Ectodermal cell (in vitro differentiated cells): Measurements from ENCODE around the gene POLR2J.
"Not testable (repeated sequence)": the region's sequence is repeated elsewhere in the genome, so short reads cannot be mapped to it uniquely, and the experiment has no call there.

Experiments used
- H3K27ac ChIP-seq: 2 replicates; pipeline ENCODE4 v1.7.0; 2013; ENCODE audit warnings: mild to moderate bottlenecking, low read depth, low read length; ENCODE audit not compliant: insufficient read depth, poor library complexity, severe bottlenecking
- H3K27me3 ChIP-seq: 2 replicates; pipeline ENCODE4 v1.7.0; 2013; ENCODE audit warnings: mild to moderate bottlenecking, low read length; ENCODE audit not compliant: insufficient read depth, control insufficient read depth, poor library complexity, severe bottlenecking
- H3K36me3 ChIP-seq: one replicate; pipeline ENCODE4 v1.7.0; 2013; ENCODE audit warnings: low read length; ENCODE audit not compliant: control insufficient read depth, insufficient read depth
- H3K4me1 ChIP-seq: one replicate; pipeline ENCODE4 v1.7.0; 2013; ENCODE audit warnings: low read length; ENCODE audit not compliant: control insufficient read depth, insufficient read depth
- H3K4me3 ChIP-seq: 2 replicates; pipeline ENCODE4 v1.7.0; 2013; ENCODE audit warnings: low read depth, low read length, control low read depth; ENCODE audit not compliant: insufficient read depth
- H3K9me3 ChIP-seq: 2 replicates; pipeline ENCODE4 v1.7.0; 2013; ENCODE audit warnings: mild to moderate bottlenecking, low read length, moderate library complexity; ENCODE audit not compliant: control insufficient read depth
- WGBS, 2 experiments: methylation state at CpG; one replicate each; pipeline ENCODE4 v1.1.7; 2013; ENCODE audit warnings: missing lambda C conversion rate in 2 of 2; 5-methylcytosine and 5-hydroxymethylcytosine counted together

POLR2J gene

GRCh38 chr7:102512642-102513221, 34.0 kb upstream of the POLR2J start:
- H3K27me3 ChIP-seq, H3K4me1 ChIP-seq, H3K4me3 ChIP-seq, H3K36me3 ChIP-seq, H3K9me3 ChIP-seq: not testable (repeated sequence)
- peak overlapping the region; percentile 36 for H3K27ac ChIP-seq
- WGBS, 2 experiments = 0 to 19% methylated on average over 1 to 2 of the region's 5 CpGs

DNA sequence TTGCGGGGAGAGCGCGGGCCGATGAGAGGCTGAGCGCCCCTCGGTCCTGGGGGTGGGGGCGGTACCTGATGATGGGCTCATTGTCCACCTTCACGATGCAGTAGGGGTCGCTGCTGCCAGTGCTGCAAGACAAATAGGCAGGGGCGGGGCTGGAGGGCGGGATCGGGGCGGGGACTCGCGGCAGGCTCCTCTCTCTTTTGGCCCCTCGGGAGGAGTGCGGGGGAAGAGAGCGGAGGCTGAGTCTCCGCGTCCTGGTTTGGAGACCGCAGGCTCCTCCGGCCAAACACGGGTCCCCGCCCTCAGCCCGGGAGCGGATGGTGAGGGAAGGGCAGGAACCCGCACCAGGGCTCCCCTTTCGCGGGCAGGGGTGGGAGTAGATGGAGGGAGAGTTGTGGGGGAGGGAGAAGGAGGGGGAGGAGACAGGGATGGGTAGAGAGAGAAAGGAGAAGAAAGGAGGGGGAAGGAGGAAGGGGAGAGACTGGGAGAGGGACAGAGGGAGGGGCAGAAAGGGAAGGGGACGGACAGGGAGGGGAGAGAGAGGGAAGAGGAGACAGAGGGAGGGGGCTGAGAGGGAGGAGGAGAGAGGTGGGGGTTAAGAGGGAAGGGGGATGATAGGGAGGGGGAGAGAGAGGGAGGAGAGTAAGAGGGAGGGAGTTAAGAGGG, 33.3 kb upstream of the POLR2J start:
- H3K27me3 ChIP-seq, H3K4me3 ChIP-seq, H3K27ac ChIP-seq, H3K4me1 ChIP-seq, H3K9me3 ChIP-seq, H3K36me3 ChIP-seq: not testable (repeated sequence)
- WGBS, 2 experiments = no CpG with 5 or more reads among the region's 30 CpGs

DNA sequence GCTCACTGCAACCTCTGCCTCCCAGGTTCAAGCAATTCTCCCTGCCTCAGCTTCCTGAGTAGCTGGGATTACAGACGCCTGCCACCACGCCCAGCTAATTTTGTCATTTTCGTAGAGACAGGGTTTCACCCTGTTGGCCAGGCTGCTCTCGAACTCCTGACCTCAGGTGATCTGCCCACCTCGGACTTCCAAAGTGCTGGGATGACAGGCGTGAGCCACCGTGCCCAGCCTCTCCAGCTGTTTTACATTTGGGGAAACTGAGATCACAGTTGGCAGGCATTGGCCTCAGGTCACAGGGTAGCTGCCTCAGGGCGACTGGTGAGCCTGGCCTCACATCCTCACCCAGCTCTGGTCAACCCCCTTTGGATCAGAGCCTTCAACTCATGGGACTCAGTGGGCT, 31.9 kb upstream of the POLR2J start:
- H3K4me1 ChIP-seq, H3K4me3 ChIP-seq, H3K36me3 ChIP-seq, H3K27ac ChIP-seq, H3K9me3 ChIP-seq, H3K27me3 ChIP-seq: not testable (repeated sequence)
- WGBS, 2 experiments = 78 to 96% methylated on average over 4 to 5 of the region's 8 CpGs

DNA sequence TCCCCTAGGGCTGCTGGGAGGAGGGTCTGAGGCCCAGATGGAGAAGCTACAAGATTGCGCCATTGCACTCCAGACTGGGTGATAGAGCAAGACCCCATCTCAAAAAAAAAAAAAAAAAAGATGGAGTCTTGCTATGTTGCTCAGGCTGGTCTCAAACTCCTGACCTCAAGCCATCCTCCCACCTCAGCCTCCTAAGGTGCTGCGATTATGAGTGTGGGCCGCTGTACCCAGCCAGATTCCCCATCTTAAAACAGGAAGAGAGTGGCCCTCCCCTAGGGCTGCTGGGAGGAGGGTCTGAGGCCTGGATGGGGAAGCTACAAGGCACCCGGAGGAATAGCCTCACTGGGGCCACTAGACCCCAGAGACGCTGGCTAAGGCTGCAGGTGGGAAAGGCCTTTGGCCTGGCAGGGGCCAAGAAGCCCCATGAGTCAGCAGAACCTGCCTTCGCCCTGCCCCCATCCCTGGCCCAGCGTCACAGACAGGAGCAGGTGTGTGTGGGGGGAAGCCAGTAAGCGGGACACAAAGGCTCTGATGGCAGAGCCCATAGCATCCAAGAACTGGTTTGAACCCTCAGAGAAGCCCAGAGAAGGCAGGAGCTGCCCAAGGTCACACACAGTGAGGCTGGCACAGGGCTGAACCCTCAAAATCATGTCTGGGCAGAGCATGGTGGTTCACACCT, 28.8 kb upstream of the POLR2J start:
- H3K27me3 ChIP-seq, H3K4me1 ChIP-seq, H3K36me3 ChIP-seq, H3K27ac ChIP-seq, H3K9me3 ChIP-seq, H3K4me3 ChIP-seq: not testable (repeated sequence)
- 87% methylated on average over 2 of the region's 8 CpGs; no CpG with 5 or more reads in 1 of the 2 experiments for WGBS, 2 experiments

DNA sequence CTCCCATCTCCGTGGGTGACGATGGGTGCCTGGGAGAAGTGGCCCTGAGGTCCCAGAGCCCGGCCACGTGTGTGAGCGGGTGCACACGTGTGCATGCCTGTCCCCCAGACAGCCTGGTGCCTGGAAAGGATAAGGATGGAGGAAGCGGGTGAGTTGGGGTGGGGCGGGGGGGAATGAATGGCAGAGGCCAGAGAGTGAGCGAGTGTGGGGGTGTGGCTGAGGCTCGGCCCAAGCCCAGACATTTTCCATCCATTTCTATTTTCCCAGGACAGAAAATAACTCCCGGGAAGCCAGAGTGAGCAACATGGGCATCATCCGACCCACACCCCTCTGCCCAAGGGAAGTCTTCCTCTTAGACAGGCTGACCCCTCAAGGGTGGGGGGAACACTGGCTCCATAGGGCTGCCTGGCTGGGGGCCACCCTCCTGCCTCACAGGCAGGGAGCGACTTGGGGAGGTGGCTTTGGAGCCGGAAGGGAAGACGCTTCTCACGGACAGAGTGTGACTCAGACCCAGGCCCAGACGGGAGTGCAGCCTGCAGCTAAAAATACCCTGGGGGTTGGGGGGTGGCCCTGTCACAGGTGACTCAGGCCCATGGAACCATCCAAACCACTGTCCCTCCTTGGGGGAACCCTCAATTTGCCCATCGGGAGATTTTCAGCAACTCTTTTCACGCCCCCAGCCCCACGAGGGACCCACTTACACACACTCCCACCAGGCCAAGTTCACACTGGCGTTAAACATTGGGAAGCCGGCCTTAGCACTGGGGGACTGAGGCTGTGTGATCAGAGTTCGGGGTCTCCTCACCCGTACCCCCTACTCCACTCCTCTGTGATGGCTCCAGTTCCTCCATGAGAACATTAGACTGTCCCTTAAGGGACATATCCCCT, 26.8 kb upstream of the POLR2J start:
- not testable (repeated sequence) for H3K4me1 ChIP-seq, H3K4me3 ChIP-seq, H3K27ac ChIP-seq, H3K36me3 ChIP-seq, H3K9me3 ChIP-seq, H3K27me3 ChIP-seq
- 88 to 90% methylated on average over 3 of the region's 24 CpGs for WGBS, 2 experiments

DNA sequence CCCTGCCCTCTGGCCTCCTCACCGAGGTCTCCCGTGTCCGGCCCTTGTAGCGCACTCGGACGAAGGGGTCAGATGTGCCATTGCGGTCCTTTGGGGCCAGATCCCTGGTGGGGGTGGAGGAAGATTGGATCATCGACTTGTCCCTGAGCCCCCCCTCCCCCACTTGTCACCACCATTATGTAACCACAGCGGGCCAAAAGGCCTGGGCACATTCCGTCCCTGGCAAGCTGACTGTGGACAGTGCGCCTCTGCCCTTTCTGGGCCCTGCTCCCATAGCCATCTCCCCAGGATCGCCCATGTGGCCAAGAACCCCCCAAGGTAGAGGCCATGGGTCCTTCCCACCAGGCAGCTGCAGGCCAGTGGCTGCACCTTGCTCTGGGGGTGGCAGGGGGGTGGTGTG, 24.4 kb upstream of the POLR2J start:
- whole genome bisulfite sequencing, 2 experiments = no CpG with 5 or more reads among the region's 12 CpGs
- H3K4me1 ChIP-seq, H3K36me3 ChIP-seq, H3K27me3 ChIP-seq, H3K9me3 ChIP-seq, H3K4me3 ChIP-seq, H3K27ac ChIP-seq: not testable (repeated sequence)

DNA sequence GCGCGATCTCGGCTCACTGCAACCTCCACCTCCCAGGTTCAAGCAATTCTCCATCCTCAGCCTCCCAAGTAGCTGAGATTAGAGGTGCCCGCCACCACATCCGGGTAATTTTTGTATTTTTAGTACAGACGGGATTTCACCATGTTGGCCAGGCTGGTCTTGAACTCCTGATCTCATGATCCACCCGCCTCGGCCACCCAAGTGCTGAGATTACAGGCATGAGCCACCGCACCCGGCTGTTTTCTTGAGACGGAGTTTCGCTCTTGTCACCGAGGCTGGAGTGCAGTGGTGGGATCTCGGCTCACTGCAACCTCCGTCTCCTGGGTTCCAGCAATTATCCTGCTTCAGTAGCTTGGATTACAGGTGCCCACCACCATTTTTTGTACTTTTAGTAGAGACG, 19.6 kb upstream of the POLR2J start:
- H3K4me1 ChIP-seq, H3K9me3 ChIP-seq, H3K27me3 ChIP-seq, H3K36me3 ChIP-seq, H3K27ac ChIP-seq, H3K4me3 ChIP-seq: not testable (repeated sequence)
- WGBS, 2 experiments = 95 to 96% methylated on average over 5 to 6 of the region's 16 CpGs

- not testable (repeated sequence) for H3K9me3 ChIP-seq, H3K27me3 ChIP-seq, H3K4me3 ChIP-seq, H3K36me3 ChIP-seq, H3K27ac ChIP-seq, H3K4me1 ChIP-seq
- WGBS, 2 experiments = 67 to 71% methylated on average over 1 of the region's 5 CpGs
These were observed 18.6 kb upstream of the POLR2J start for GRCh38 chr7:102497308-102497707.

GRCh38 chr7:102496861-102497260, 18.1 kb upstream of the POLR2J start:
- H3K9me3 ChIP-seq, H3K4me1 ChIP-seq, H3K27ac ChIP-seq, H3K36me3 ChIP-seq, H3K27me3 ChIP-seq, H3K4me3 ChIP-seq: not testable (repeated sequence)
- 88 to 90% methylated on average over 2 of the region's 10 CpGs for WGBS, 2 experiments

DNA sequence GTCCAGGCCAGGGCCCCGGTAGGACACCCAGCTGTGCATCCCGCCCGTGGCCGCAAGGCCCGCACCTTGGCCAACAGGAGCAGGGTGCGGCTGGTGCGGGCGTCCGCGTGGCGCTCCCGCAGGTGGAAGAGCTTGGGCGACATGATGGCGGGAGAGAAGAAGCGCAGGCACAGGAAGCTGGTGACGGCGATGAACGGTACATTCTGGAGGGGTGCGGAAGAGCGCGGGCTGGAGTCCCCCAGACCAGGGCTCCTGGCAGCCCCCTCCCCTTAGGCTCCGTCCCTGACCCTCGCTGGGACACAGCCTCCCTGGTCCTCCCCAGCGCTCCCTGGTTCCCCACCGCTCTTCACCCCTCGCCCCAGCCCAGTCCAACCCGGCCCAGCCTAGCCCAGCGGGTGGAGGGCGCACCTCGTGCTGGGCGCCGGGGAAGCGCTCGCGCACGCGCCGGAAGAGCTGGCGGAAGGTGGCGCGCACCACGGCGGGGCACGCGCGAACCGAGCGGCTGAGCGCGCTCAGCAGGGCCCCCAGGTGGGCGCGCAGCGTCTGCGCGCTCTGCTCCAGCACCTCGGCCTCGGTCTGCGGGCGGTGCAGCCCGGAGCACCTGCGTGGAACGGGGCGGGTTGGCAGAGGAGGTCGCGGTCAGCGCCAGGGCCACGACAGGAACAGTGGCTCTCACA, 15.9 kb upstream of the POLR2J start:
- WGBS, 2 experiments = no CpG with 5 or more reads among the region's 67 CpGs
- not testable (repeated sequence) for H3K27me3 ChIP-seq, H3K27ac ChIP-seq, H3K4me1 ChIP-seq, H3K4me3 ChIP-seq, H3K9me3 ChIP-seq, H3K36me3 ChIP-seq
